ENCODE data around the gene SLC2A4RG. TPM values are rescaled to one million over a fixed set of nuclear protein-coding genes. Genes with fewer than 3 reads are reported as not detected.
A peak's percentile ranks its signal among the peaks of the same experiment; 100 is the strongest.

SLC2A4RG gene
- total and polyA plus RNA-seq, 2 of the 13 experiments (the other 11 are each of a cell fraction or from before 2014, with no cell fraction given): 91.4 to 95.9 TPM

DNA sequence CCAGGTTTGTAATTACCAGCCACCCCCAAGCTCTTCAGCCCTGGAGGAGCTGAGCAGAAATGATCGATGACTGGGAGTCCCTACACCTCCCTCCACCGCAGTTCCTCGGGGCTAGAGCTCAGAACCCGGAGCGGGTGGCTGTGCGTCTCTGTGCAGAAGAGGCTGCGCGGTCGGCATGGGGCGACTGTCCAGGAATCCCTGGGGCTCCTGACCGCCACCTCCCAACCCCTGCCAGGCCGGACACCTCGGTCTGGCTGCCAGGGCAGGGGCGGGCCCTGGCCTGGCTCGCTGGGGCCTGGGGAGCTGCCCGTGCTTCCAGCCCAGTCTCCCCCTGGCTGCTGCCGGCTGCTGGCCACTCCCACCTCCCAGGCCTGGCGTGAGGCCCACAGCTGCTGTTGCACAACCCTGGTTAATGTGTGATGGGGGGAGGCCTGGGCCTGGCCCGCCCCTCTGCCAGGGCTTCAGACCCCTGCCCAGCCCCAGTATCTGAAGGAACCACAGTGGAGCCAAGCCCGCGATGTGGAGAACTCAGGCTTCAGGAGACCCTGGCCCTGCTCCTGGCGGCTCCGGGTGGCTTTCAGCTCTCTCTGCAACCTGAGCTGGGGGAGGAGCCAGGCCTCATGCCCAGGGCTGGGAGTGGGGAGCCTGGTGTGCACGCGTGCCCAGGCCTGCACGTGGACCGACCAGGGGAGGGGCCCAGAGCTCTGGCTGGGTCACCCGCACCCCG lies 1.2 kb downstream of the SLC2A4RG start (continued):
- peak; percentile 38; the same call in 1 of the 2 replicates for TF ChIP-seq ZNF484 (CRISPR knock-in tag; IDR thresholded peaks at IDR 0.05; ENCODE audit: borderline replicate concordance, low read depth)
- peak; percentile 8; the same call in 1 of the 2 replicates for TF ChIP-seq ZNF124 (CRISPR knock-in tag; IDR thresholded peaks at IDR 0.05)
- no peak; the same call in 1 of the 2 replicates for TF ChIP-seq ZNF10 (CRISPR knock-in tag; IDR thresholded peaks at IDR 0.05; ENCODE audit: borderline replicate concordance, low read depth)
- TF ChIP-seq CBX5 (CRISPR knock-in tag; IDR thresholded peaks at IDR 0.05; ENCODE audit: borderline replicate concordance): peak; percentile 96; the same call in 1 of the 2 replicates
- peak; percentile 98 for TF ChIP-seq KDM2A (CRISPR knock-in tag; IDR thresholded peaks at IDR 0.05; ENCODE audit: borderline replicate concordance, low read depth)
- 0 out of 2 replicates have a peak, but pooled peaks have one; percentile 18 for TF ChIP-seq ZSCAN22 (CRISPR knock-in tag; IDR thresholded peaks at IDR 0.05)
- TF ChIP-seq, protein P1, sequence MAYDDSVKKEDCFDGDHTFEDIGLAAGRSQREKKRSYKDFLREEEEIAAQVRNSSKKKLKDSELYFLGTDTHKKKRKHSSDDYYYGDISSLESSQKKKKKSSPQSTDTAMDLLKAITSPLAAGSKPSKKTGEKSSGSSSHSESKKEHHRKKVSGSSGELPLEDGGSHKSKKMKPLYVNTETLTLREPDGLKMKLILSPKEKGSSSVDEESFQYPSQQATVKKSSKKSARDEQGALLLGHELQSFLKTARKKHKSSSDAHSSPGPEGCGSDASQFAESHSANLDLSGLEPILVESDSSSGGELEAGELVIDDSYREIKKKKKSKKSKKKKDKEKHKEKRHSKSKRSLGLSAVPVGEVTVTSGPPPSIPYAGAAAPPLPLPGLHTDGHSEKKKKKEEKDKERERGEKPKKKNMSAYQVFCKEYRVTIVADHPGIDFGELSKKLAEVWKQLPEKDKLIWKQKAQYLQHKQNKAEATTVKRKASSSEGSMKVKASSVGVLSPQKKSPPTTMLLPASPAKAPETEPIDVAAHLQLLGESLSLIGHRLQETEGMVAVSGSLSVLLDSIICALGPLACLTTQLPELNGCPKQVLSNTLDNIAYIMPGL (CRISPR knock-in tag; IDR thresholded peaks at IDR 0.05; ENCODE audit: borderline replicate concordance in 1 of 2, low read depth in 1 of 2): peak; percentile 95 to 97
- TF ChIP-seq, protein P2, sequence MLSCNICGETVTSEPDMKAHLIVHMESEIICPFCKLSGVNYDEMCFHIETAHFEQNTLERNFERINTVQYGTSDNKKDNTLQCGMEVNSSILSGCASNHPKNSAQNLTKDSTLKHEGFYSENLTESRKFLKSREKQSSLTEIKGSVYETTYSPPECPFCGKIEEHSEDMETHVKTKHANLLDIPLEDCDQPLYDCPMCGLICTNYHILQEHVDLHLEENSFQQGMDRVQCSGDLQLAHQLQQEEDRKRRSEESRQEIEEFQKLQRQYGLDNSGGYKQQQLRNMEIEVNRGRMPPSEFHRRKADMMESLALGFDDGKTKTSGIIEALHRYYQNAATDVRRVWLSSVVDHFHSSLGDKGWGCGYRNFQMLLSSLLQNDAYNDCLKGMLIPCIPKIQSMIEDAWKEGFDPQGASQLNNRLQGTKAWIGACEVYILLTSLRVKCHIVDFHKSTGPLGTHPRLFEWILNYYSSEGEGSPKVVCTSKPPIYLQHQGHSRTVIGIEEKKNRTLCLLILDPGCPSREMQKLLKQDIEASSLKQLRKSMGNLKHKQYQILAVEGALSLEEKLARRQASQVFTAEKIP (CRISPR knock-in tag; IDR thresholded peaks at IDR 0.05; ENCODE audit: borderline replicate concordance): no peak; the same call in 1 of the 2 replicates
- TF ChIP-seq PCBP2 (optimal IDR thresholded peaks at IDR 0.05; ENCODE audit: low read depth, low read length, poor library complexity, severe bottlenecking): no peak
- TF ChIP-seq CREM (IDR thresholded peaks at IDR 0.05): peak; percentile 59; the same call in 1 of the 2 replicates
- TF ChIP-seq CREM (CRISPR knock-in tag; IDR thresholded peaks at IDR 0.05): no peak
- peak; percentile 100 for TF ChIP-seq ZFX (CRISPR knock-in tag; IDR thresholded peaks at IDR 0.05; ENCODE audit: low read depth)
- TF ChIP-seq, protein P3, sequence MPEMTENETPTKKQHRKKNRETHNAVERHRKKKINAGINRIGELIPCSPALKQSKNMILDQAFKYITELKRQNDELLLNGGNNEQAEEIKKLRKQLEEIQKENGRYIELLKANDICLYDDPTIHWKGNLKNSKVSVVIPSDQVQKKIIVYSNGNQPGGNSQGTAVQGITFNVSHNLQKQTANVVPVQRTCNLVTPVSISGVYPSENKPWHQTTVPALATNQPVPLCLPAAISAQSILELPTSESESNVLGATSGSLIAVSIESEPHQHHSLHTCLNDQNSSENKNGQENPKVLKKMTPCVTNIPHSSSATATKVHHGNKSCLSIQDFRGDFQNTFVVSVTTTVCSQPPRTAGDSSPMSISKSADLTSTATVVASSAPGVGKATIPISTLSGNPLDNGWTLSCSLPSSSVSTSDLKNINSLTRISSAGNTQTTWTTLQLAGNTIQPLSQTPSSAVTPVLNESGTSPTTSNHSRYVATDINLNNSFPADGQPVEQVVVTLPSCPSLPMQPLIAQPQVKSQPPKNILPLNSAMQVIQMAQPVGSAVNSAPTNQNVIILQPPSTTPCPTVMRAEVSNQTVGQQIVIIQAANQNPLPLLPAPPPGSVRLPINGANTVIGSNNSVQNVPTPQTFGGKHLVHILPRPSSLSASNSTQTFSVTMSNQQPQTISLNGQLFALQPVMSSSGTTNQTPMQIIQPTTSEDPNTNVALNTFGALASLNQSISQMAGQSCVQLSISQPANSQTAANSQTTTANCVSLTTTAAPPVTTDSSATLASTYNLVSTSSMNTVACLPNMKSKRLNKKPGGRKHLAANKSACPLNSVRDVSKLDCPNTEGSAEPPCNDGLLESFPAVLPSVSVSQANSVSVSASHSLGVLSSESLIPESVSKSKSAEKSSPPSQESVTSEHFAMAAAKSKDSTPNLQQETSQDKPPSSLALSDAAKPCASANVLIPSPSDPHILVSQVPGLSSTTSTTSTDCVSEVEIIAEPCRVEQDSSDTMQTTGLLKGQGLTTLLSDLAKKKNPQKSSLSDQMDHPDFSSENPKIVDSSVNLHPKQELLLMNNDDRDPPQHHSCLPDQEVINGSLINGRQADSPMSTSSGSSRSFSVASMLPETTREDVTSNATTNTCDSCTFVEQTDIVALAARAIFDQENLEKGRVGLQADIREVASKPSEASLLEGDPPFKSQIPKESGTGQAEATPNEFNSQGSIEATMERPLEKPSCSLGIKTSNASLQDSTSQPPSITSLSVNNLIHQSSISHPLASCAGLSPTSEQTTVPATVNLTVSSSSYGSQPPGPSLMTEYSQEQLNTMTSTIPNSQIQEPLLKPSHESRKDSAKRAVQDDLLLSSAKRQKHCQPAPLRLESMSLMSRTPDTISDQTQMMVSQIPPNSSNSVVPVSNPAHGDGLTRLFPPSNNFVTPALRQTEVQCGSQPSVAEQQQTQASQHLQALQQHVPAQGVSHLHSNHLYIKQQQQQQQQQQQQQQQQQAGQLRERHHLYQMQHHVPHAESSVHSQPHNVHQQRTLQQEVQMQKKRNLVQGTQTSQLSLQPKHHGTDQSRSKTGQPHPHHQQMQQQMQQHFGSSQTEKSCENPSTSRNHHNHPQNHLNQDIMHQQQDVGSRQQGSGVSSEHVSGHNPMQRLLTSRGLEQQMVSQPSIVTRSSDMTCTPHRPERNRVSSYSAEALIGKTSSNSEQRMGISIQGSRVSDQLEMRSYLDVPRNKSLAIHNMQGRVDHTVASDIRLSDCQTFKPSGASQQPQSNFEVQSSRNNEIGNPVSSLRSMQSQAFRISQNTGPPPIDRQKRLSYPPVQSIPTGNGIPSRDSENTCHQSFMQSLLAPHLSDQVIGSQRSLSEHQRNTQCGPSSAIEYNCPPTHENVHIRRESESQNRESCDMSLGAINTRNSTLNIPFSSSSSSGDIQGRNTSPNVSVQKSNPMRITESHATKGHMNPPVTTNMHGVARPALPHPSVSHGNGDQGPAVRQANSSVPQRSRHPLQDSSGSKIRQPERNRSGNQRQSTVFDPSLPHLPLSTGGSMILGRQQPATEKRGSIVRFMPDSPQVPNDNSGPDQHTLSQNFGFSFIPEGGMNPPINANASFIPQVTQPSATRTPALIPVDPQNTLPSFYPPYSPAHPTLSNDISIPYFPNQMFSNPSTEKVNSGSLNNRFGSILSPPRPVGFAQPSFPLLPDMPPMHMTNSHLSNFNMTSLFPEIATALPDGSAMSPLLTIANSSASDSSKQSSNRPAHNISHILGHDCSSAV (CRISPR knock-in tag; IDR thresholded peaks at IDR 0.05; ENCODE audit: borderline replicate concordance): no peak

All from HepG2 (cell line).